Hepatocyte (in vitro differentiated cells): ENCODE measurements around the gene LYSMD2. TPM values are rescaled to one million over a fixed set of nuclear protein-coding genes. Genes with fewer than 3 reads are reported as not detected.

Source experiments
- DNase-seq: peaks from one replicate; pipeline ENCODE4 v3.0.0-alpha.2; 2016; ENCODE audit warnings: low spot score
- H2AFZ ChIP-seq: fragments of 200-600 bp; sonication (generic); 2 replicates; pipeline ENCODE4 v1.6.0; 2016; ENCODE audit warnings: antibody characterized with exemption, mild to moderate bottlenecking
- H3K27ac ChIP-seq: fragments of 200-600 bp; sonication (generic); 2 replicates; pipeline ENCODE4 v1.5.1; 2016; ENCODE audit warnings: mild to moderate bottlenecking
- H3K27me3 ChIP-seq: fragments of 200-600 bp; sonication (generic); 2 replicates; pipeline ENCODE4 v1.6.1; 2016
- H3K36me3 ChIP-seq: fragments of 200-600 bp; sonication (generic); replicated peaks from 2 replicates; pipeline ENCODE4 v1.5.1; 2016; ENCODE audit warnings: low read depth; ENCODE audit not compliant: insufficient read depth
- H3K4me1 ChIP-seq: fragments of 200-600 bp; sonication (generic); 2 replicates; pipeline ENCODE4 v1.5.1; 2016; ENCODE audit warnings: mild to moderate bottlenecking, moderate library complexity; ENCODE audit not compliant: insufficient read depth
- H3K4me2 ChIP-seq: fragments of 200-600 bp; sonication (generic); 2 replicates; pipeline ENCODE4 v1.6.0; 2016
- H3K4me3 ChIP-seq: fragments of 200-600 bp; sonication (generic); 2 replicates; pipeline ENCODE4 v1.5.1; 2016; ENCODE audit warnings: mild to moderate bottlenecking
- H3K79me2 ChIP-seq: fragments of 200-600 bp; sonication (generic); 2 replicates; pipeline ENCODE4 v1.6.0; 2017; ENCODE audit warnings: mild to moderate bottlenecking
- H3K9me2 ChIP-seq: fragments of 200-600 bp; sonication (generic); replicated peaks from 2 replicates; pipeline ENCODE4 v1.6.0; 2017; ENCODE audit warnings: mild to moderate bottlenecking; ENCODE audit not compliant: insufficient read depth
- H3K9me3 ChIP-seq: fragments of 200-600 bp; sonication (generic); 2 replicates; pipeline ENCODE4 v1.5.1; 2016; ENCODE audit warnings: low read depth, mild to moderate bottlenecking
- H4K20me1 ChIP-seq: fragments of 200-600 bp; sonication (generic); 2 replicates; pipeline ENCODE4 v1.6.0; 2016; ENCODE audit warnings: mild to moderate bottlenecking; ENCODE audit not compliant: insufficient read depth, poor library complexity, severe bottlenecking
- EZH2 ChIP-seq: fragments of 200-600 bp; sonication (generic); IDR thresholded peaks from 2 replicates; pipeline ENCODE4 v1.6.1; 2016; ENCODE audit warnings: antibody characterized with exemption, mild to moderate bottlenecking, borderline replicate concordance
- EZH2phosphoT487 ChIP-seq: fragments of 200-600 bp; sonication (generic); IDR thresholded peaks from one replicate; pipeline ENCODE4 v1.6.1; 2018; ENCODE audit warnings: antibody characterized with exemption, mild to moderate bottlenecking, low read depth, moderate library complexity; ENCODE audit not compliant: unreplicated experiment, severe bottlenecking
- WGBS: methylation state at CpG from one replicate; pipeline ENCODE4 v1.1.6; 2016; ENCODE audit warnings: low lambda C conversion rate; ENCODE audit errors: missing lambda C conversion rate; 5-methylcytosine and 5-hydroxymethylcytosine counted together
- polyA plus RNA-seq: library from polyadenylated mRNA; unstranded; fragments of >200 nt; fragmentation: Nextera tagmentation; extraction: Ambion mirVana; gene quantifications from 2 replicates; pipeline ENCODE4 v1.2.1, GENCODE V29; 2016
- total RNA-seq: library from RNA; depleted of rRNA; stranded (reverse); fragments of >200 nt; gene quantifications from 2 replicates; pipeline ENCODE4 v1.2.3, GENCODE V29; 2014
- TF ChIP-seq, protein P1 (sequence below): fragments of 200-600 bp; sonication (generic); IDR thresholded peaks from 2 replicates; pipeline ENCODE4 v1.5.1; 2016; ENCODE audit warnings: antibody characterized with exemption, mild to moderate bottlenecking; ENCODE audit not compliant: poor library complexity

Gene LYSMD2
- total and polyA plus RNA-seq, 2 experiments from 2014 or later, result 5.1 to 7.6 TPM

DNA sequence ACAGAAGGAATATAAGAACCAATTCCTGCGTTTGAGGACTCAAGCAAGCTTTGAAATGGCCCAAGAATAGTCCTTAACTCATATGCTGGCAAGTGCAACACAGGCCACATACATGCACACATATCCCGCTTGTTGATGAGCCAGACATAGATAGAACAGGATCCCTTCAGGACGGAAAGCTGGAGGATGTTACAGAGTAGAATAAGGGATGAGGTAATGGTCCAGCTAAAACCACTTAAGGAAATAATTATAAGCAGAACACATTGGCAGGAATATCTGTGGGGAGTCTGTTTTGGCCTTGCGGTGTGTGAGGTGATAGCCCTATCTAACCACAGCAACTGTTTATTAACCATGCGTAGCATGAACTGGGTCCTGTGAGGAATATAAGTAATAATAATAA is 31.2 kb downstream of the LYSMD2 start:
- Histone ChIP-seq H3K27ac (no peak overlapping the region), H3K4me3 (no peak overlapping the region)

GRCh38 chr15:51702710-51703109 is 34.7 kb downstream of the LYSMD2 start:
- DNase-seq, result no peak
- peaks cover 5% of the 10 kb centered on the region for H3K4me1 ChIP-seq
- H3K79me2 ChIP-seq, result no peaks in the 10 kb centered on the region
- no peaks in the 10 kb centered on the region for H4K20me1 ChIP-seq
- no peaks in the 10 kb centered on the region for H3K9me2 ChIP-seq
- no peaks in the 10 kb centered on the region for H3K36me3 ChIP-seq
- TF ChIP-seq, protein P1, sequence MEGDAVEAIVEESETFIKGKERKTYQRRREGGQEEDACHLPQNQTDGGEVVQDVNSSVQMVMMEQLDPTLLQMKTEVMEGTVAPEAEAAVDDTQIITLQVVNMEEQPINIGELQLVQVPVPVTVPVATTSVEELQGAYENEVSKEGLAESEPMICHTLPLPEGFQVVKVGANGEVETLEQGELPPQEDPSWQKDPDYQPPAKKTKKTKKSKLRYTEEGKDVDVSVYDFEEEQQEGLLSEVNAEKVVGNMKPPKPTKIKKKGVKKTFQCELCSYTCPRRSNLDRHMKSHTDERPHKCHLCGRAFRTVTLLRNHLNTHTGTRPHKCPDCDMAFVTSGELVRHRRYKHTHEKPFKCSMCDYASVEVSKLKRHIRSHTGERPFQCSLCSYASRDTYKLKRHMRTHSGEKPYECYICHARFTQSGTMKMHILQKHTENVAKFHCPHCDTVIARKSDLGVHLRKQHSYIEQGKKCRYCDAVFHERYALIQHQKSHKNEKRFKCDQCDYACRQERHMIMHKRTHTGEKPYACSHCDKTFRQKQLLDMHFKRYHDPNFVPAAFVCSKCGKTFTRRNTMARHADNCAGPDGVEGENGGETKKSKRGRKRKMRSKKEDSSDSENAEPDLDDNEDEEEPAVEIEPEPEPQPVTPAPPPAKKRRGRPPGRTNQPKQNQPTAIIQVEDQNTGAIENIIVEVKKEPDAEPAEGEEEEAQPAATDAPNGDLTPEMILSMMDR, result no peak
- no peak for TF ChIP-seq EZH2
- TF ChIP-seq EZH2phosphoT487, result no peak
- 76% methylated on average over 1 of the region's 1 CpG for WGBS
- H3K27me3 ChIP-seq, result no peaks in the 10 kb centered on the region
- H3K27ac ChIP-seq, result no peak overlapping the region
- H3K4me2 ChIP-seq, result no peak overlapping the region
- H3K9me3 ChIP-seq, result no peaks in the 10 kb centered on the region
- no peak overlapping the region for H3K4me3 ChIP-seq
- no peak overlapping the region for H2AFZ ChIP-seq

More for the DNA sequence above, 31.2 kb downstream of the LYSMD2 start:
- Histone ChIP-seq H3K79me2 (no peaks in the 10 kb centered on the region), H3K36me3 (no peaks in the 10 kb centered on the region), H3K4me1 (peaks cover 10% of the 10 kb centered on the region), H3K4me2 (no peak overlapping the region), H2AFZ (no peak overlapping the region), H3K9me2 (no peaks in the 10 kb centered on the region), H4K20me1 (no peaks in the 10 kb centered on the region), H3K27me3 (no peaks in the 10 kb centered on the region), H3K9me3 (no peaks in the 10 kb centered on the region)
- TF ChIP-seq EZH2 (no peak), EZH2phosphoT487 (no peak)
- TF ChIP-seq, protein P1, result no peak
- DNase-seq, result no peak
- 73% methylated on average over 5 of the region's 5 CpGs for WGBS

DNA sequence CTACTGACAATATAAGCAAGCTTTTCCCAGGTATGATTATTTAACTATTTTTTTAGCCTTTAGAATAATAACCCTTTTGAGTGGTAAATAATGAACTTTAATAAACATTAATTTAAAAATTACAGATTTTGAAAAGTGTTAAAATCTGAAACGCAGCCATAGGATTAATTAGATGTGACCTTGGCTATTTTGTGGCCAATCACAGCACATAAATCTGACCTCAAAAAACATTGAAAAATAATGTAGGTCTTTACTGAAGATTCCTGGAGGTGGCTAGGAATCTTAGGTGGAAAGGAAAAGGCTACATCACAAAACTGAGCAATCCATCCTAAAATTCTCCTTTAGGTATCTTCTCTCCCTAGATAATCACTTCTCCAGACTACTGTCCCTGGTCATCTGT is 38.1 kb downstream of the LYSMD2 start:
- TF ChIP-seq EZH2, result no peak
- TF ChIP-seq, protein P1, result no peak
- no peak for TF ChIP-seq EZH2phosphoT487
- no peaks in the 10 kb centered on the region for H4K20me1 ChIP-seq
- H3K4me3 ChIP-seq, result no peak overlapping the region
- WGBS, result 88% methylated on average over 1 of the region's 1 CpG
- H2AFZ ChIP-seq, result no peak overlapping the region
- H3K9me3 ChIP-seq, result no peaks in the 10 kb centered on the region
- no peaks in the 10 kb centered on the region for H3K79me2 ChIP-seq
- H3K9me2 ChIP-seq, result no peaks in the 10 kb centered on the region
- no peaks in the 10 kb centered on the region for H3K27me3 ChIP-seq
- no peaks in the 10 kb centered on the region for H3K4me1 ChIP-seq
- H3K27ac ChIP-seq, result no peak overlapping the region
- H3K36me3 ChIP-seq, result no peaks in the 10 kb centered on the region
- H3K4me2 ChIP-seq, result no peak overlapping the region
- no peak for DNase-seq

DNA sequence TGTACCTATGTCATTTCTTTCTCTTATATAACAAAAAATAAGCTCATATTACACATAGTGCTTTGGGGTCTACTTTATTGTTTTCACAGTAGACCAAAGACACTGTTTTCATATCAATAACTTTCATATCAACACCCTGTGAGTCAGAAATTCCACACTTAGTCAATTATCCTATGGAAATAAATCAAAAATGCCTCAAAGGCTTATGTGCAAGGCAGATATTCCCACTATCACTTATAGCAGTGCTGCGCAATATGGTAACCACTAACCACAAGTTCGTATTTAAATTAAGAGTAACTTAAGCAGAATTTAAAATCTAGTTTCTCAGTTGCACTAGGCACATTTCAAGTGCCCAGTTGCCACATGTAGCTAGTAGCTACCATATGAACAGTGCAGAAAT is 40.3 kb downstream of the LYSMD2 start:
- Histone ChIP-seq H3K9me3 (no peaks in the 10 kb centered on the region), H3K4me3 (no peak overlapping the region), H3K79me2 (no peaks in the 10 kb centered on the region), H3K9me2 (no peaks in the 10 kb centered on the region), H3K27me3 (peaks cover 12% of the 10 kb centered on the region), H4K20me1 (no peaks in the 10 kb centered on the region), H3K4me1 (no peaks in the 10 kb centered on the region), H2AFZ (no peak overlapping the region), H3K27ac (no peak overlapping the region), H3K4me2 (no peak overlapping the region), H3K36me3 (no peaks in the 10 kb centered on the region)
- no peak for DNase-seq
- 95% methylated on average over 2 of the region's 2 CpGs for WGBS
- TF ChIP-seq, protein P1, result no peak
- no peak for TF ChIP-seq EZH2phosphoT487
- TF ChIP-seq EZH2, result no peak
